Measurements from ENCODE around the gene MTHFD1L. TPM values are rescaled to one million over a fixed set of nuclear protein-coding genes. Genes with fewer than 3 reads are reported as not detected.

The MTHFD1L gene
- total and polyA plus RNA-seq, 2 donors (not counting 3 experiments of a cell fraction or from before 2014, with no cell fraction given) = 40.2 to 120 TPM

- TF ChIP-seq MYC (IDR thresholded peaks at IDR 0.05; ENCODE audit: low read depth, low read length) (no peak), POLR2AphosphoS5 (IDR thresholded peaks at IDR 0.05; ENCODE audit: insufficient read depth, low read depth, low read length) (no peak), JUN (IDR thresholded peaks at IDR 0.05; ENCODE audit: borderline replicate concordance, insufficient read depth, insufficient read length, low read depth) (no peak), FOS (IDR thresholded peaks at IDR 0.05; ENCODE audit: borderline replicate concordance, insufficient read depth, low read length) (no peak), MAX (IDR thresholded peaks at IDR 0.05; ENCODE audit: insufficient read depth, insufficient read length) (no peak), GATA2 (IDR thresholded peaks at IDR 0.05; ENCODE audit: insufficient read depth, insufficient read length, low read depth, low read length) (no peak), POLR2A (IDR thresholded peaks at IDR 0.05; ENCODE audit: low read depth, low read length) (no peak), EZH2 (IDR thresholded peaks at IDR 0.05; ENCODE audit: borderline replicate concordance, low read depth, low read length, severe bottlenecking) (no peak)
- TF ChIP-seq, protein P1, sequence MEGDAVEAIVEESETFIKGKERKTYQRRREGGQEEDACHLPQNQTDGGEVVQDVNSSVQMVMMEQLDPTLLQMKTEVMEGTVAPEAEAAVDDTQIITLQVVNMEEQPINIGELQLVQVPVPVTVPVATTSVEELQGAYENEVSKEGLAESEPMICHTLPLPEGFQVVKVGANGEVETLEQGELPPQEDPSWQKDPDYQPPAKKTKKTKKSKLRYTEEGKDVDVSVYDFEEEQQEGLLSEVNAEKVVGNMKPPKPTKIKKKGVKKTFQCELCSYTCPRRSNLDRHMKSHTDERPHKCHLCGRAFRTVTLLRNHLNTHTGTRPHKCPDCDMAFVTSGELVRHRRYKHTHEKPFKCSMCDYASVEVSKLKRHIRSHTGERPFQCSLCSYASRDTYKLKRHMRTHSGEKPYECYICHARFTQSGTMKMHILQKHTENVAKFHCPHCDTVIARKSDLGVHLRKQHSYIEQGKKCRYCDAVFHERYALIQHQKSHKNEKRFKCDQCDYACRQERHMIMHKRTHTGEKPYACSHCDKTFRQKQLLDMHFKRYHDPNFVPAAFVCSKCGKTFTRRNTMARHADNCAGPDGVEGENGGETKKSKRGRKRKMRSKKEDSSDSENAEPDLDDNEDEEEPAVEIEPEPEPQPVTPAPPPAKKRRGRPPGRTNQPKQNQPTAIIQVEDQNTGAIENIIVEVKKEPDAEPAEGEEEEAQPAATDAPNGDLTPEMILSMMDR (IDR thresholded peaks at IDR 0.05; ENCODE audit: extremely low read depth in 1 of 2, insufficient read depth in 1 of 2, low read depth in 1 of 2, low read length in 2 of 2) = no peak
- Histone ChIP-seq H3K4me2 (ENCODE audit: insufficient read depth, low read length) (no peak overlapping the region), H3K4me1 (ENCODE audit: control insufficient read depth, extremely low read depth, insufficient read depth, low read length) (no peaks in the 10 kb centered on the region), H3K9me1 (replicated peaks; ENCODE audit: control insufficient read depth, extremely low read depth, insufficient read depth, low read length) (no peaks in the 10 kb centered on the region), H2AFZ (ENCODE audit: low read depth, low read length) (no peak overlapping the region), H4K20me1 (replicated peaks; ENCODE audit: control insufficient read depth, extremely low read depth, insufficient read depth, low read length) (no peaks in the 10 kb centered on the region), H3K79me2 (ENCODE audit: control insufficient read depth, insufficient read depth, low read length) (no peaks in the 10 kb centered on the region), H3K27ac (ENCODE audit: insufficient read depth, low read depth, low read length) (no peak overlapping the region), H3K27me3 (ENCODE audit: control insufficient read depth in 2 of 2, insufficient read depth in 2 of 2, low read length in 2 of 2) (no peaks in the 10 kb centered on the region), H3K4me3 (replicated peaks in 1 of 3; ENCODE audit: insufficient read depth in 1 of 3, low read depth in 1 of 3, low read length in 3 of 3) (no peak overlapping the region), H3K9ac (replicated peaks; ENCODE audit: extremely low read depth, insufficient read depth, low read length) (no peak overlapping the region), H3K36me3 (ENCODE audit: control insufficient read depth in 2 of 2, extremely low read depth in 1 of 2, insufficient read depth in 2 of 2, low read length in 2 of 2) (no peaks in the 10 kb centered on the region), H3K9me3 (replicated peaks; ENCODE audit: control insufficient read depth, insufficient read depth, low read length) (no peaks in the 10 kb centered on the region)
- dilution Hi-C loops (cut with MboI; ENCODE audit: extremely low pct_ligation_motif_present, low sequenced_read_pairs) = no loop called here
- BruUV-seq (replicated peaks) = no TSS peak
- ChIA-PET POLR2A (no interaction called here), CTCF (interaction anchor here (1.1 to 1.2 kb wide), 2 partner anchors 10 to 20 kb away, joined by 3 to 4 read pairs; no protein-coding TSS in a partner anchor)
- FAIRE-seq (no peak), DNase-seq (ENCODE audit: low read depth, low spot score) (no peak)
- intact Hi-C loops (cut with micrococcal nuclease) = no loop called here
Measured at GRCh38 chr6:150835620-150836019, 29.9 kb upstream of the MTHFD1L start.
